ENCODE results near the gene EVPLL.
"Not testable (repeated sequence)": the region's sequence is repeated elsewhere in the genome, so short reads cannot be mapped to it uniquely, and the experiment has no call there.

EVPLL gene

DNA sequence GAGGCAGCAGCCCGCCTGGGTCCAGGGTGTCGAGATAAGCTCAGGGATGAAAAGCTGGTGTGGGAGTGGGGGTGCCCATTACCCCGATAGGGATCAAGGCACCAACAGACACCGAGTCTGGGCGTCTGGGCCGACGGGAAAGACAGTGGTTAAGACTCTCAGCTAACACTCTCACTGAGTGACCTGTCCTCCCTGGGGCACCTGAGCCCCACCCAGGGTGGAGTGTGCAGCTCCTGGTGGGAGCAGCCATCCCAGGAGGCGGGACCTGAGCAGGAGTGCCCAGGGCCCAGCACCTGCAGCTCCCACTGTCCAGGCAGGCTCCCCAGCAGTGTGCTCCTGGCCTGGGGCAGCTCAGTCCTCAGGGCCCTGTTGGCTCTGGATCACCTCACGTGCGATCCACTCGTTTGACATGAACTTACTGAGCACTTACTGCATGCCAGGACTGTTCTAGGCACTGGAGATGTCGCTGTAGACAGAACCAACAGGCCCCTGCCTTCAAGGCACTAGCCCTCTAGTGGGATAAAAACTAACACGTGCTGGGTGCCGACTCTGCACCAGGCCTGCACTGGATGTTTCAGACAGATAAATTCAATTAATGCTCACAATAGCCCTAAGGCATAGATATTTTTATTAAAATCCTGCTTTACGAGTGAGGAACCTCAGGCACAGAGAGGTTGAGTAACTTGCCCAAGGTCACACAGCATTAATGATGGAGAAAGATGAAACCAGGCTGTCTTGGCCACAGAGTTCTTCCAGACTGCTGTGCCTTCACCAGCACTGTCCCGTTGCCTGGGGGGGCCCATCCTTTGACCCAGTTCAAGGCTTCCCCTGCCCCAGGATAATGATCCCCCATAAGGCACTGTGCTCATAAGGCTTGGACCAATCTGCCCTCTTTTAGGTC, 1.9 kb downstream of the EVPLL start:
- no peak for DNase-seq

DNA sequence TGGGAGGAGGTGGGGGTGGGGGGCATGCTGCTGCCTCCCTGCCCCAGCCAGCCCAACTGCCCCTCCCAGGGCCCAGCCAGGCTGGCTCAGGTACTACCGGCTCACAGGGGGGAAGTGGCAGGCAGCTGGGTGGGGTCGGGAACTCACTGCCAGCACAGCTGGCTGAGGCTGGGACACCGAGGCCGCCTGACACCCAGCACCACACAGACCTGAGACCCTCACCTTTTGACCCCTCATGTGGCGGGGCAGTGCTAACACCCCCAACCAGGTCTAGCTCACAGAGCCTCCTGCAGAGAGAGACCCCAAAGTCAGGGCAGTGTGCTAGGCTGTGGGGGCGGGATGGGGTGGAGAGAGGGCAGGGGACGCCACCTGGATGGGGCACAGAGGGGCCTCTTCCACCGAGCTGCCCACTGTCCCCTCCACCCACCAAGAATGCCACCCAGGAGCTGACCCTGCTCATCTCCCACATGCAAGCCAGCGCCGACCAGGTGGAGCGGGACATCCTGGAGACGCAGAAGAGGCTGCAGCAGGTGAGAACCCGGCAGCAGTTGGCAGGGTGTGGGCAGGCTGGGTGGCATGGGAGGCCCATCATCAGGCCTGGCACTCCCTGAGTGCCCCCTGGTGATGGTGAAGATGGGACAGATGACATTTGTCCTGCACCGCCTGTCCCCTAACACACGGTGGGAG, 3.0 kb downstream of the EVPLL start:
- DNase-seq: no peak

DNA sequence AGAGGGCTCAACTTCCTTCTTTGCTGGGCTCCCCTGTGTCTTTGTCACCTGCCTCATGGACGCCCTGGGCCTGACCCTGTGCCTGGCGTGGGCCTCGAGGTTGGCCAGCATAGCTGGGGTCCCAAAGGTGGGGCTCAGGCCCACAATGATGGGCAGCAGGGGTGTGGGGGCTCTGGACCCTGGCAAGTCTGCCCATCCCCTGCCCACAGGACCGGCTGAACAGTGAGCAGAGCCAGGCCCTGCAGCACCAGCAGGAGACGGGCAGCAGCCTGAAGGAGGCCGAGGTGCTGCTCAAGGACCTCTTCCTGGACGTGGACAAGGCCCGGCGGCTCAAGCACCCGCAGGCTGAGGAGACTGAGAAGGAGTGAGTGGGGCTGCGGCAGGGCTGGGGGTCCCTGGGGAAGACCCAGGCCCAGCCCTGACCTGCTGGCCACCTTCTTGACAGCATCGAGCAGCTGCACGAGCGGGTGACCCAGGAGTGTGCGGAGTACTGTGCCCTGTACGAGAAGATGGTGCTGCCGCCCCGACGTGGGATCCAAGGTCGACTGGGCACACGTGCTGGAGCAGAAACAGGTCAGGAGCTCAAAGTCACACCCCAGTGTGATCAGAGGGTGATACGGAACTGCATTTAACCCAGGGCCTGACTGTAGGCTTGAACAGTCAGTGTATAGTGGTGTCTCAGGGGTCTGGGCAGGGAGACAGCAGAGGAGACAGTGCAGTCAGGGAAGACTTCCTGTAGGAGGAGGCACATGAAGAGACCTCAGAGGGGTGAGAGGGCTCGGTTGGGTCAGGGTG, 3.8 kb downstream of the EVPLL start:
- DNase-seq: no peak

DNA sequence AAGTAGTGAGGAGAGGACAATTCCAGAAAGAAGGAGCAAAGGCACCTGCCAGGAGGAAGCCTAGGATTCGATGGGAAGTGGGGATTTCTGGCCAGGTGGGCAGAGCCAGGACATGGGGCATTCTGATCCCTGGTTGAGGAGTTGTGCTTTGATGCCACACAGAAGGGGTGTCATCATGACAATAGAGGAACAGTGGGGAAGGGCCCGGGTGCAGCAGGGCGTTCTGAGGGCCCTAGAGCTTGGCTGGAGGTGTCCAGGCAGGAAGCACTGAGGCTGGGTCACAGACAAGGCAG, 4.3 kb downstream of the EVPLL start:
- no peak for DNase-seq

DNA sequence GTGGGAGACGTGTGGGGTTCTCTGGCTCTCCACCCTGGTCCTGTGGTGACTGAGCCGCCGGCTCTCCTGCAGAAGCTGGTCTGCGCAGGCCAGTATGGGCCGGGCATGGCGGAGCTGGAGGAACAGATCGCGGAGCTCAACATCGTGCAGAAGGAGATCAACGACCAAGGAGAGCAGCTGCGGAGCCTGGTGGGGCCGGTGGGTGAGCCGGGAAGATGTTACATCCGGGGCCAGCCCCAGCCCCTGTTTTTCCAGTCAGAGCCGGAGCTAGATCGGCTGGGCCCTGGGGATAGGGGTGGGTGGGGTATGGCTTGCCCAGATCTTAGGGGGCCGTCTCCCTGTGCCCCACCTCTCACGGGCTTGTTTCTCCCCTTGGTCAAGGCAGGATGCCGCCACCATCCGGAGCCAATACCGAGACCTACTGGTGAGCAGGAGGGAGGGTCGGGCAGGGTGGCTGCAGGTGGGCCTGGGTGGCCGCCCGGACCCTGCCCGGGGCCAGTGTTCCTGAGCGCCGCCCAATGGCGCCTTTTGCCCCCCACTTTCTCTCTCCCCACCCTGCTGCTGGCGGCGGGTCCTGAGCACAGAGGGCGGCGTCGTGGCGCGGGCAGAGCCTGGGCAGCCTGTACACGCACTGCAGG, 5.0 kb downstream of the EVPLL start:
- DNase-seq: no peak

DNA sequence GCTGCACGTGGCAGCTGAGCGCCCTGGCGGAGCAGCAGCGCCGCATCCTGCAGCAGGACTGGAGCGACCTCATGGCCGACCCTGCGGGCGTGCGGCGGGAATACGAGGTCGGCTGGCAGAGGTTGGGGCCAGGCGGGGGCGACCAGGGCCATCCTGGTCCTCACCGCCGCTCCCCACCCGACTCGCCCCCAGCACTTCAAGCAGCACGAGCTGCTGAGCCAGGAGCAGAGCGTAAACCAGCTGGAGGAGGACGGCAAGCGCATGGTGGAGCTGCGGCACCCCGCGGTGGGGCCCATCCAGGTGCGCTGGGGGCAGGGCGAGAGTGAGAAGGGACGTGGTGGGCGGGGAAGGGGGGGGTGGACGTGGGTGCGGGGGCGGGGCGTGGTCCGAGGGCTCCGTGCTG, 5.5 kb downstream of the EVPLL start:
- not testable (repeated sequence) for DNase-seq

DNA sequence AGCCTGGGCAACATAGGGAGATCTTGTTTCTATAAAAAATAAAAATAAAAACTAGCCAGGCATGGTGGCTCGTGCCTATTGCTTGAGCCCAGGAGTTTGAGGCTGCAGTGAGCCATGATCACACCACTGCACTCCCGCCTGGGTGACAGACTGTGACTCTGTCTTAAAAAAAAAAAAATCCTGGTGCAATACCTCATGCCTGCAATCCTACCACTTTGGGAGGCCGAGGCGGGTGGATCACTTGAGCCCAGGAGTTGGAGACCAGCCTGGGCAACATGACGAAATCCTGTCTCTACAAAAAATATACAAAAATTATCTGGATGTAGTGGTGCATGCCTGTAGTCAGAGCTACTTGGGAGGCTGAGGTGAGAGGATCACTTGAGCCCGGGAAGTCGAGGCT, 6.7 kb downstream of the EVPLL start:
- not testable (repeated sequence) for DNase-seq

DNA sequence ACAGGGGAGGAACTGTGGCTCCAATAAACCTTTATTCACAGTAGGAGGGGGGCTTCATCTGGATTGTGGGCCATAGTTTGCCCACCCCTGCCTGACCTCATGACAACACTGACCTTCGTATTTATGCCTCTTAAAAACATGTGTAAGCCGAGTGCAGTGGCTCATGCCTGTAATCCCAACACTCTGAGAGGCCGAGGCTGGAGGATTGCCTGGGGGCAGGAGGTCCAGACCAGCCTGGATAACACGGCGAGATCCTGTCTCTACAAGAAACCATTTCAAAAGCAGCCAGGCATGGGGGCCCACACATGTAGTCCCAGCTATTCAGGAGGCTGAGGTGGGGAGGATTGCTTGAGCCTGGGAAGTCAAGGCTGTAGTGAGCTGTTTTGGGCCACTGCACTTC, 10.0 kb downstream of the EVPLL start:
- DNase-seq: not testable (repeated sequence)

DNA sequence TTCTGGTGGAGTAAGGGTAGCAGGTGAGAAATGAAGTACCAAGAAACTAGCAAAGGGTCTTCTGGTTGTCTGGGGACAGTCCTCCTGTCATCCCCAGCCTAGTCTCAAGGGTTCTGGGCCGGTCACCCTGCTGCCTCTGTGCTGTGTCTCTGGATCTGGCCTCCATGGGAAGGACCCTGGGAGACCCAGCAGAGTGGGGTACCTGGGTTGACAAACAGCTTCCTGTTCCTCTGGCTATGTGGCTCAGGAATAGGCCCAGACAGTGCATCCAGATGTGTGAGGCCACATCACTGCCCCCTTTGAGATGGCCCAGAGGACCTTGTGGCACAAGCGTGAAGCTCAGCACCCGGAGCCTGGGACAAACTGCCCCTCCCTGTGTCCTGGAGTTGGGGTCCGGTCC, 10.7 kb downstream of the EVPLL start:
- not testable (repeated sequence) for DNase-seq

DNA sequence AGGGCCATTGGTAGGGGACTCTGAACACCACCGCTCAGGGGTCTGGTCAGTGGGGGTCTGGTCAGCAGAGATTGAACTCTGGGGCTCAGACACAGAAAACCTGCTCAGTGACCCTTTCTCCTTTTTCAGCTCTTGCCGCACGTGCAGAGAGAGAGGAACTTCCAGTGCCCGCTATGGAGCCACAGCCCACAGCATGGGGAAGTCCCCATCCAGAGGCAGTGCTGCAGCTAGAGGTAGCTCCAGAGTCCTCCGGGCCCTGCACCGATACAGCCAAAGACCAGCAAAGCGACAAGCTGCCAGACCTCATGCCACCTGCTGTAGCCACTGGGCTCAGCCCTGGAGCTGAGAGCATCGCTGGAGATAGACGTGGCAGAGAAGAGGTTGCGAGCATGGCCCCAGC, 11.2 kb downstream of the EVPLL start:
- DNase-seq: not testable (repeated sequence)

DNA sequence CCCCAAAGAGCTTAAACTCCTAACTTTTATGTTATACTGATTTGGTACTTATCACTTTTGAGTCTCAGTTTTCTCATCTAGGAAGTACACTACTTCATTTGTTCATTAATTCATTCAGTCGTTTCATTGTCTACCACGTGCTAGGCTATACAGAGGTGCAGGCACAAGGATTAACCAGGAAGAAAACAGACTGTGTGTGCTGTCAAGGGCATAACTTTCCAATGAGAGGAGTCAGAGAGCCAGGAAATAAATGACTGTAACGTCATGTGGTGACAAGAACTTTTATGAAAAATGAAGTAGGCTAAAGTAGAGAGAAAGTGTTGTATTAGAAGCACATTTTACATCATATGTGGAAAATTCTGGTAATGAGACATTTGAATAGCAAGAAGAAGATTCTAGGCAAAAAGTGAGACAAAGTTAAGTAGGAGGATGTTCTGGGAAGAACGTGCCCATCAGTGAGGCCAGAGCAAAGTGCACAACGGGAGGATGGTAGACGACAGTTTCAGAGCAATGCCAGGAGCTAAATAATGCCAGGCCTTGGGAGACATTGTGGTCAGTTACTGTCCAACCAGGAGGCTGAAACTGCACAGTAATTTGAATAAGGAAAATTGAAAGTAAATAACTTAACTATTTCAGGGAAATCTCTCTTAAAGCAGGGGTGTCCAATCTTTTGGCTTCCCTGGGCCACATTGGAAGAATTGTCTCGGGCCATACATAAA, 24.5 kb downstream of the EVPLL start:
- not testable (repeated sequence) for DNase-seq

DNA sequence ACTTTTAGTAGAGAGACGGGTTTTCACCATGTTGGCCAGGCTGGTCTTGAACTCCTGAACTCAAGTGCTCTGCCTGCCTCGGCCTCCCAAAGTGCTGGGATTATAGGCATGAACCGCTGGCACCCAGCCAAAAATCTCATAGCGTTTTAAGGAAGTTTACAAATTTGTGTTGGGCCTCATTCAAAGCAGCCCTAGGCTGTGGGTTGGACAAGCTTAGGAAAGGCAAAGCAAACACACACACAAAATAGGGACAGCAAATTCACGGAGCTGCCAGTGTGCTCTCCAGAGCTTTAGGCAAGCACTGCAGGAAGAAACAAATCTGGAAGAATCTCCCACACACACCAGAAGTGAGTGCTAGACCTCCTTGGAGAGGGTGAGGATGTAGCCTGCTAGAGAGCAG, 25.6 kb downstream of the EVPLL start:
- DNase-seq: not testable (repeated sequence)

DNA sequence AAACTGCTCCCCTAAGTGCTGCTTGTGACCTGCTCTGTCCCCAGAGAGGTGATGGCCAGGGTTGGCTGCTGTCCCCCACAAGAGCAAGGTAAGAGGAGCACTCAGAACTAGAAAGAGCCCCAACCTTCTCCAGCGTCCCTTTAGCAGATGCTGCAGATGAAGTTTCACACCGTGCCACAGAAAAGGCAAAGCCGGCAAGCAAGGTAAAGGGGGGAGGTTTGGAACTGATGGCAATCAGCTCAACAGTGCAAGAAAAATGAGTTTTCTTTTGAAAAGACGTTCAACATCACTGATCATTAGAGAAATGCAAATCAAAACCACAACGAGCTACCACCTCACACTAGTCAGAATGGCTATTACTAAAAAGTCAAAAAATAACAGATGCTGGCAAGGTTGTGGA, 26.0 kb downstream of the EVPLL start:
- not testable (repeated sequence) for DNase-seq

DNA sequence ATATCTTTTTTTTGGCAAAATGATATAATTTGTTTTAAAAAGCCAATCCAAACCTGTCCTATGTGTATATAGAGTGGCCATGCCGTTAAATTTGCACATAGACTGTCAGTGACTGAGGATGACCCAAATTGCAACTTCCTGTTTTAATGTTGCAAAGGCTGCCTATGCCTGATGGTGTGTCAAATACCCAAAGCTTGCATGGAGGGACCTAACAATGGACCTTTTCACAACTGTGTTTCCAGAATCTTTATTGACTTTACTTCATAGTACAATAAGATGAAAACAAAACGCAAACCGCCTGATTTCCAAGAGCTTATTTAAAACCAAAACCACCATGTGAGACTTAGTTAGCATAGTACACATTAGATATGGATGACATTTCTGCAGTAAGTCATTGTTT, 31.3 kb downstream of the EVPLL start:
- DNase-seq: not testable (repeated sequence)

DNA sequence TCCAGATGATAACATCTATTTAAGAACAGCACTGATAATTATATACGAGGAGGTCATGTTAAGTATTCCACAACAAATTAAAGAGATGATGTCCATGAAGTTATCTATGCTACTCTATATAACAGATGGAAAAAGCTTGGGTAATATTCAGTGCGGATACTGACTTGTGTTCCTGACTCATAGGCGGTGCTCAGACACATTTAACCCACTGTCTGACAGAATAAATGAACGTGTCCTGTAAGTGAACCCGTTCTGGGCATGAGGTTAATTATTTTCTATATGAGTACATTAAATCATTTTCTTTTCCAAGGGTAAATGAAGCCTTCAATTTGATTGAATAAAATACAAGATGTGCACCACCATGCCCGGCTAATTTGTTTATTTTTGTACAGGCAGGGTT, 31.7 kb downstream of the EVPLL start:
- not testable (repeated sequence) for DNase-seq

DNA sequence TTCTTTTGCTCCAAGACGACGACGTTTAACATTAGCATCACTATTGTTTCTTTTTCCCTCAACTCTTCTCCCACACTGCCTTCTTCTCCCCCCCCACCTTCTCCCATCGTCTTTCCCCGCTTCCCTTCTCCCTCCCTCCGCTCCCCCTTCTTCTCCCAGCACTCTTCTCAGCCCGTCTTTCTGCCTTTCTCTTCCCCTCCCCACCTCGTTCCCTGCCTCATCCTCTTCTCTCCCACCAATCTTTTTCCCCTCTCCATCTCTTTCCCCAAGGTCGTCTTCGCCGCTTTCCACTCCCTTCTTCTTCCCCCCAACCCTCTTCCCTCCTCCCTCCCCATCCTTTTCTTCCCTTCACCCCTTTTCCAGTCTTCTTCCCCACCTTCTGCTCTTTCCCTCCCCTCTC, 33.2 kb downstream of the EVPLL start:
- DNase-seq: not testable (repeated sequence)

DNA sequence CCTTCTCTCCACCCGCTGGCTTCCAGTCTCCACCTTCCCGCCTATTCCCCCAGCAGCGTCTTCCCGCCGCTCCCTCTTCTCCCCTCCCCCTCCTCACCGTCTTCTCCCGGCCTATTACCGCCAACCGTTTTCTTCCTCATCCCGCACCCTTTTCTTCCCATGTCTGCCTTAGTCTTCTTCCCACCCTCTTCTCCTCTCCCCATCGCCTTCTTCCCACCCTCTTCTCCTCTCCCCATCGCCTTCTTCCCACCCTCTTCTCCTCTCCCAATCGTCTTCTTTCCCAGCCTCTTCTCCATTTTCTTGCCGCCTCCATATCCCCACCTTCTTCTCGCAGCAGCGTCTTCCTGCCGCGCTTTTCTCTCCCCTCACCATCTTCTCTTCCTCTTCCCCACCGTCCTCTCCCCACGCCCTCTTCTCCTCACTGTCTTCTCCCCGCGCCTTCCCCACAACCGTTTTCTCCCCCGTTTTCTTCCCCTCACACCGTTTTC, 33.8 kb downstream of the EVPLL start:
- DNase-seq: not testable (repeated sequence)

DNA sequence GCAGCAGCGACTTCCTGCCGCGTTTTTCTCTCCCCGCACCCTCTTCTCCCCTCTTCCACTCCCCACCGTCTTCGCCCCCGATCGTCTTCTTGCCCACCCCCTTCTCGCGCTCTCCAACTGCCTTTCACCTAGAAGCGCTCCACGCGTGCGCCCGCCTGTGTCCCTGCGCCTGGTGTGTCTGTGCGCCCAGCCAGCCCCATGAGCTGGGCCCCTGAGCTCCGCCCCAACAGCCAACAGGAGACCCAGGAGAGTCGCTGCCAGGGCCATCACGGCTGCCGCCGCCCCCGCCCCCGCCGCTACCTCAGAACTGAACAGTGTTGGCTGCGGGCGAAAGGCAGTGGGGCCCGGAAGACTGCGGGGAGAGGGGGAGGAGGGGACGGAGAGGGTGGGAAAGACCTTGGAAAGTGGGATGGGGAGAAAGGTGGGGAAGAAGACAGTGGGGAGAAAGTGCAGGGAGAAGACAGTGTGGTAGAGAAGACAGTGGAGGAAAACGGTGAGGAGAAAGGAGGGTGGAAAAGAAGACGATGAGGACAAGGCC, 34.5 kb downstream of the EVPLL start:
- DNase-seq: not testable (repeated sequence)

DNA sequence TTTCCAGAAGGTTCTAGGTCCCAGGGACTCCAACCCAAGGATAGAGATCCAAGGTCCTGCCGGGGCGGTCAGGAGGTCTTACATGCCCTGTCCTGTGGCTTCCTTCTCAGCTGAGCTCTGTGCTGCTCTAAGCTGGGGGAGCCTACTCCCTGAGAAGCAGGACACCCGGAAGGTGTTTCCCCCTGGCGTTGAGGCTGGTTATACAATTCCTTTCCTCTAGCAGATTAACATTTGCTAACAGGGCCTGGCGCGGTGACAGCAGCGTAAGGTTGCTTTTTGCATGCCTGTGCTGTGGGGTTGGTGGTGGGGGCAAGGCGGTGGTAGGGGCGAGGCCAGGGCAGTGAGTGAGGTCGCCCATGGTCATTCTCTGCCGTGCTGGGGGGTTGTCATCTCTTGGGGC, 43.9 kb downstream of the EVPLL start:
- DNase-seq: not testable (repeated sequence)

DNA sequence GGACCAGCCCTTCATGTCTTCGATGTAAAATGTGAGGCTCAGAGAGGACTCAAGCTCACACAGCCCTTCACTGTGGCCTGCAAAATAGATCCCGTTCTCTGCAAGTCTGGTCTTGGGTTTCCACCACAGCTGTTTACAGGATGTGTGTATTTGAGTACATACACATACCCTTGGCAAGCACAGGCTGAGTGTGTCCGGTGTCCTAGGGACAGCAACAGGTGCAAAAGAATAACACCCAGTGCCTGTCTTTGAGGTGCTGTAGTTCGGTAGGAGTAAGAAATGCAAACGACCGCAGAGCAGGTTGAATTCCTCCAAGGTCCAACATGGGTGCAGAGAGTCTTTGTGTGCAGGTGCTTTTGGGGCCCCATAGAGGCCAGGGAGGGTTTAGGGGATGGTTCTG, 44.9 kb downstream of the EVPLL start:
- not testable (repeated sequence) for DNase-seq

DNA sequence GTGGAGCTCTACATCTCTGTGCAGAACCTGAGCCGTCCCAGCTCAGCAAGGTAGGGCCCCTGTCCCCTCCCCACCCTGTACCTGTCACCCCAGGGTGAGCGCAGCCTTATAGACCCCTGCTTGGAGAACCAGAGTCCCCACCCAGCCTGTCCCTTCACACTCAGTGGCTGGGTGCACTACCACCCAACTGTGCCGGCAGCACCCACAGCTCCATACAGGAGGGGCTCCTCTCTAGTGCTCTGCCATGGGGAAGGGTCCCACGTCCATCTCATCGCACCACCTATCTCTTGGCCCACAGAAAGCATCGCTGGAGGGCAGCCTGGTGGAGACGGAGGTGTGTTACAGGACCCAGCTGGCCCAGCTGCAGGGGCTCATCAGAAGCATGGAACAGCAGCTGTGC, 45.4 kb downstream of the EVPLL start:
- DNase-seq: not testable (repeated sequence)

DNA sequence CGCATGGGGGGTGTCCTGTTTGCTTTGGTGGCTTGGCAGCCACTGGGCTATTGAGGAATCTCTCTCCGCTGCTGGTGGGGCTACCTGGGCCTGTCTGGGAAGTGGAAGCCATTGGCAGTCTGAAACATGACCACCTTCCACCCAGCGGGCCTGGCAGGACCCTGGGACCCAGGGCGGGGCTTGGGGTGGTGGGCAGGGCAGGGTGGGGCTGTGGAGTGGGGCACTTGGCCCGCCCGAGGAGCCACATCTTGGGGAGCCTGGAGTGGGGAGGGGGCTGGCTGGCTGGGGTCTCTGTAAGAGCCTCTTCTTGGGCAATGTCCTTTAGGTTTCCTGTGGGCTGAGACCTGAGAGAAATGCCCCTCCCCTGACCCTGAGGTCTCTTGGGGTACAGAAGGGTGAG, 48.0 kb downstream of the EVPLL start:
- not testable (repeated sequence) for DNase-seq
